Spleen (tissue), 11 donors: ENCODE data around the gene GADL1. TPM values are rescaled to one million over a fixed set of nuclear protein-coding genes. Genes with fewer than 3 reads are reported as not detected.

ENCODE experiments used
- DNase-seq: peaks from one replicate; pipeline ENCODE4 v3.0.0-alpha.2; 2020
- H3K27ac ChIP-seq, 8 donors: fragments of 200-600 bp; sonication (generic) in 7 of 8; 1 replicate in 4 of 8; 2 replicates in 4 of 8; pipeline versions ENCODE4 v1.5.0 to v1.8.0; 2016 to 2021; ENCODE audit warnings: inconsistent platforms in 4 of 8, mild to moderate bottlenecking in 4 of 8, moderate library complexity in 1 of 8
- H3K27me3 ChIP-seq, 7 donors: fragments of 200-600 bp; sonication (generic) in 6 of 7; replicated peaks in 1 of 7; 1 replicate in 4 of 7; 2 replicates in 3 of 7; pipeline versions ENCODE4 v1.5.0 to v1.8.0; 2016 to 2021; ENCODE audit warnings: inconsistent platforms in 3 of 7, mild to moderate bottlenecking in 1 of 7
- H3K36me3 ChIP-seq, 6 donors: fragments of 200-600 bp; sonication (generic) in 5 of 6; 1 replicate in 4 of 6; 2 replicates in 2 of 6; pipeline versions ENCODE4 v1.5.0 to v1.8.0; 2016 to 2021; ENCODE audit warnings: inconsistent platforms in 2 of 6
- H3K4me1 ChIP-seq, 6 donors: fragments of 200-600 bp; sonication (generic) in 5 of 6; 1 replicate in 3 of 6; 2 replicates in 3 of 6; pipeline versions ENCODE4 v1.5.0 to v1.8.0; 2016 to 2021; ENCODE audit warnings: inconsistent platforms in 3 of 6
- H3K4me3 ChIP-seq, 8 donors: fragments of 200-600 bp; sonication (generic) in 7 of 8; 1 replicate in 4 of 8; 2 replicates in 4 of 8; pipeline versions ENCODE4 v1.5.0 to v1.8.0; 2016 to 2021; ENCODE audit warnings: inconsistent platforms in 4 of 8, mild to moderate bottlenecking in 4 of 8, moderate library complexity in 2 of 8
- H3K9me3 ChIP-seq, 8 donors: fragments of 200-600 bp; sonication (generic) in 7 of 8; 1 replicate in 4 of 8; 2 replicates in 4 of 8; pipeline versions ENCODE4 v1.5.0 to v1.8.0; 2016 to 2021; ENCODE audit warnings: inconsistent platforms in 4 of 8
- CTCF ChIP-seq, 11 experiments: fragments of 200-600 bp in 7 of 11; fragments of 450-650 bp in 4 of 11; sonication (generic) in 4 of 11; IDR thresholded peaks in 8 of 11; conservative IDR thresholded peaks in 3 of 11; 1 replicate in 7 of 11; 2 replicates in 4 of 11; pipeline versions ENCODE4 v1.4.0 to v1.8.0; 2016 to 2021; ENCODE audit warnings: antibody characterized with exemption in 11 of 11, inconsistent platforms in 4 of 11, mild to moderate bottlenecking in 1 of 11
- POLR2A ChIP-seq, 3 donors: fragments of 450-650 bp; IDR thresholded peaks; one replicate each; pipeline ENCODE4 v1.5.1; 2017; ENCODE audit warnings: antibody characterized with exemption in 3 of 3, mild to moderate bottlenecking in 1 of 3
- POLR2AphosphoS5 ChIP-seq, 3 donors: sonication (generic); formaldehyde crosslinking; IDR thresholded peaks; one replicate each; pipeline ENCODE4 v1.5.1; 2017; ENCODE audit warnings: antibody characterized with exemption in 3 of 3
- WGBS, 5 donors: extraction: QIAGEN DNeasy Blood & Tissue Kit in 3 of 5; methylation state at CpG; one replicate each; pipeline versions ENCODE4 v1.1.5 to v1.1.7; 2013 to 2018; 5-methylcytosine and 5-hydroxymethylcytosine counted together
- intact Hi-C: fragments of 100-400 bp; cut with DNase I; formaldehyde crosslinking; loops from one replicate; pipeline ENCODE4 v1.15.0; 2023; ENCODE audit warnings: low total_unique reads
- polyA plus RNA-seq, 3 donors: library from polyadenylated mRNA; stranded (reverse); fragments of 200-250 nt; gene quantifications; one replicate each; pipeline ENCODE4 v1.2.1, GENCODE V29; 2013
- total RNA-seq, 7 donors: library from RNA; depleted of rRNA in 3 of 7; stranded (reverse); fragments of >200 nt in 3 of 7; fragmentation: NEBNext Ultra II Directional in 4 of 7; extraction: Animal tissue kit (Norgen Biotek cat#: 25700) in 4 of 7; gene quantifications; one replicate each; pipeline versions ENCODE4 v1.1.0 to v1.2.1, GENCODE V29; 2016 to 2021
- donor health status: healthy with polysubstance abuse.
- donor health status: DM: no; HTN: no; CAD: no; lungs with moderate emphysema.
- donor health status: DM: no; HTN: no; CAD: no.
- donor health status: Bipolar disorder and iron deficiency.
- donor health status: healthy.
- donor health status: DM: no; HTN: no; CAD: no.
- donor health status: DM: yes; HTN: yes; CAD: no.

GADL1 gene
- total and polyA plus RNA-seq, 10 donors: 0.02 to 0.16 (median 0.08) TPM; not detected in 6

- TF ChIP-seq POLR2A (IDR thresholded peaks at IDR 0.05): no peak
- 38 to 72% (median 63%) methylated on average over 2 of the region's 2 CpGs for WGBS, 5 donors
- intact Hi-C loops: no loop called here
- no peaks in the 10 kb centered on the region for H3K27me3 ChIP-seq
- no peak overlapping the region for H3K4me3 ChIP-seq
- H3K4me1 ChIP-seq: peaks cover 41 to 100% (median 86%) of the 10 kb centered on the region in 6 donors
- DNase-seq: no peak
- H3K9me3 ChIP-seq: no peaks in the 10 kb centered on the region
- H3K36me3 ChIP-seq: peaks cover 0 to 100% (median 46%) of the 10 kb centered on the region in 6 donors
- H3K27ac ChIP-seq: peak overlapping the region in 4 of 8 donors; percentile 13 to 83 (median 78)
Observed at GRCh38 chr3:30686799-30687198, 207.7 kb downstream of the GADL1 start.

GRCh38 chr3:30686176-30686575 is 208.3 kb downstream of the GADL1 start:
- no peak overlapping the region for H3K4me3 ChIP-seq
- H3K27ac ChIP-seq: peak overlapping the region in 4 of 8 donors; percentile 13 to 83 (median 78)
- DNase-seq: no peak
- no peaks in the 10 kb centered on the region for H3K9me3 ChIP-seq
- H3K27me3 ChIP-seq: no peaks in the 10 kb centered on the region
- peaks cover 41 to 100% (median 86%) of the 10 kb centered on the region in 6 donors for H3K4me1 ChIP-seq
- WGBS, 5 donors: 85 to 95% (median 93%) methylated on average over 2 of the region's 2 CpGs
- intact Hi-C loops: no loop called here
- TF ChIP-seq CTCF (IDR thresholded peaks at IDR 0.05 in 8 of 11, conservative IDR thresholded peaks at IDR 0.05 in 3 of 11): no peak
- TF ChIP-seq POLR2A (IDR thresholded peaks at IDR 0.05): no peak
- TF ChIP-seq POLR2AphosphoS5 (IDR thresholded peaks at IDR 0.05): no peak
- H3K36me3 ChIP-seq: peaks cover 0 to 100% (median 42%) of the 10 kb centered on the region in 6 donors

GRCh38 chr3:30685267-30685667 is 209.2 kb downstream of the GADL1 start:
- no peak for DNase-seq
- WGBS, 5 donors: 52 to 81% (median 74%) methylated on average over 2 of the region's 2 CpGs
- intact Hi-C loops: no loop called here
- H3K27me3 ChIP-seq: no peaks in the 10 kb centered on the region
- peak overlapping the region in 7 of 8 donors; percentile 37 to 83 (median 79) for H3K27ac ChIP-seq
- TF ChIP-seq POLR2AphosphoS5 (IDR thresholded peaks at IDR 0.05) (no peak), POLR2A (IDR thresholded peaks at IDR 0.05) (no peak), CTCF (IDR thresholded peaks at IDR 0.05 in 8 of 11, conservative IDR thresholded peaks at IDR 0.05 in 3 of 11) (no peak)
- peaks cover 44 to 100% (median 86%) of the 10 kb centered on the region in 6 donors for H3K4me1 ChIP-seq
- peaks cover 0 to 100% (median 34%) of the 10 kb centered on the region in 6 donors for H3K36me3 ChIP-seq
- no peaks in the 10 kb centered on the region for H3K9me3 ChIP-seq
- H3K4me3 ChIP-seq: no peak overlapping the region

GRCh38 chr3:30684356-30684755 is 210.1 kb downstream of the GADL1 start:
- DNase-seq: no peak
- Histone ChIP-seq H3K4me3 (no peak overlapping the region), H3K4me1 (peaks cover 46 to 100% (median 84%) of the 10 kb centered on the region in 6 donors), H3K9me3 (no peaks in the 10 kb centered on the region), H3K27me3 (no peaks in the 10 kb centered on the region), H3K27ac (peak overlapping the region in 7 of 8 donors; percentile 37 to 83 (median 79)), H3K36me3 (peaks cover 0 to 100% (median 35%) of the 10 kb centered on the region in 6 donors)
- intact Hi-C loops: no loop called here
- 45 to 85% (median 75%) methylated on average over 3 of the region's 3 CpGs for WGBS, 5 donors
- TF ChIP-seq POLR2A (IDR thresholded peaks at IDR 0.05) (no peak), CTCF (IDR thresholded peaks at IDR 0.05 in 8 of 11, conservative IDR thresholded peaks at IDR 0.05 in 3 of 11) (no peak), POLR2AphosphoS5 (IDR thresholded peaks at IDR 0.05) (no peak)
